K562 (cell line): ENCODE results near the gene AFM. TPM values are rescaled to one million over a fixed set of nuclear protein-coding genes. Genes with fewer than 3 reads are reported as not detected.

Experiments
- CEBPG ChIP-seq, 3 experiments: fragments of 200-800 bp in 1 of 3; sonication (Bioruptor generic) in 1 of 3; sonication (generic) in 1 of 3; formaldehyde crosslinking in 1 of 3; IDR thresholded peaks in 2 of 3; conservative IDR thresholded peaks in 1 of 3; 2 replicates each; pipeline versions ENCODE4 v1.6.1 to v1.8.0; 2016 to 2022; ENCODE audit warnings: missing compliant biosample characterization in 2 of 3, missing genetic modification characterization in 2 of 3, mild to moderate bottlenecking in 1 of 3, missing genetic modification reagents in 1 of 3
- CREBBP ChIP-seq: IDR thresholded peaks from one replicate; pipeline ENCODE4 v1.6.1; 2012; ENCODE audit warnings: low read depth, mild to moderate bottlenecking, control low read depth, inconsistent platforms, low read length
- FOXA1 ChIP-seq: fragments of 450-650 bp; IDR thresholded peaks from 2 replicates; pipeline ENCODE4 v1.6.1; 2016; ENCODE audit warnings: mild to moderate bottlenecking, borderline replicate concordance
- FOXJ2 ChIP-seq: fragments of 200-800 bp; sonication (Bioruptor generic); IDR thresholded peaks from 2 replicates; pipeline ENCODE4 v1.6.1; 2016; ENCODE audit warnings: missing genetic modification characterization, missing compliant biosample characterization
- PCBP1 ChIP-seq: fragments of 200-400 bp; formaldehyde crosslinking; IDR thresholded peaks from 2 replicates; pipeline ENCODE4 v1.6.1; 2018; ENCODE audit warnings: mild to moderate bottlenecking, low read depth, low read length; ENCODE audit not compliant: poor library complexity, severe bottlenecking
- TOE1 ChIP-seq, 2 experiments: fragments of 450-650 bp in 1 of 2; sonication (generic) in 1 of 2; formaldehyde crosslinking in 1 of 2; IDR thresholded peaks; 2 replicates each; pipeline versions ENCODE4 v1.7.1 to v1.8.0; 2016 to 2022; ENCODE audit warnings: borderline replicate concordance in 2 of 2, mild to moderate bottlenecking in 2 of 2, antibody characterized with exemption in 1 of 2, inconsistent platforms in 1 of 2, low read depth in 1 of 2, missing genetic modification reagents in 1 of 2, moderate library complexity in 1 of 2
- ZNF143 ChIP-seq: sonication (generic); formaldehyde crosslinking; IDR thresholded peaks from 2 replicates; pipeline ENCODE4 v1.9.0; 2022; ENCODE audit warnings: mild to moderate bottlenecking, missing genetic modification reagents
- ZNF445 ChIP-seq: fragments of 250-450 bp; sonication (Bioruptor Pico); IDR thresholded peaks from 2 replicates; pipeline ENCODE4 v1.4.0; 2020; ENCODE audit warnings: low read depth, mild to moderate bottlenecking, moderate library complexity
- ZNF584 ChIP-seq: fragments of 200-800 bp; sonication (Bioruptor generic); IDR thresholded peaks from 2 replicates; pipeline ENCODE4 v1.6.1; 2016; ENCODE audit warnings: low read depth, mild to moderate bottlenecking, missing genetic modification characterization, missing compliant biosample characterization
- polyA plus RNA-seq, 8 experiments: library from polyadenylated mRNA; depleted of rRNA in 4 of 8; stranded (reverse) in 5 of 8; unstranded in 3 of 8; fragments of >200 nt; fragmentation: Nextera tagmentation in 2 of 8; fragmentation: Illumina TruSeq in 1 of 8; extraction: Ambion mirVana in 2 of 8; extraction: Trizol in 1 of 8; gene quantifications; 2 replicates each; pipeline versions ENCODE4 v1.2.1 to v1.2.3, GENCODE V29; 2011 to 2014; ENCODE audit warnings: inconsistent platforms in 1 of 8, missing spikeins in 1 of 8
- total RNA-seq, 7 experiments: library from RNA; depleted of rRNA in 6 of 7; stranded (reverse); fragments of >200 nt in 6 of 7; fragmentation: Illumina TruSeq in 2 of 7; extraction: Trizol in 2 of 7; gene quantifications; 2 replicates each; pipeline versions ENCODE4 v1.2.1 to v1.2.3, GENCODE V29; 2011 to 2021; ENCODE audit warnings: low replicate concordance in 1 of 7
- TF ChIP-seq, protein P1 (sequence below): fragments of 200-800 bp; sonication (Bioruptor generic); IDR thresholded peaks from 2 replicates; pipeline ENCODE4 v1.6.1; 2017; ENCODE audit warnings: missing genetic modification characterization, missing compliant biosample characterization

Gene AFM
- total and polyA plus RNA-seq, 9 of the 15 experiments (the other 6 are each of a cell fraction or from before 2014, with no cell fraction given): 0.07 to 0.15 (median 0.12) TPM; not detected in 5

DNA sequence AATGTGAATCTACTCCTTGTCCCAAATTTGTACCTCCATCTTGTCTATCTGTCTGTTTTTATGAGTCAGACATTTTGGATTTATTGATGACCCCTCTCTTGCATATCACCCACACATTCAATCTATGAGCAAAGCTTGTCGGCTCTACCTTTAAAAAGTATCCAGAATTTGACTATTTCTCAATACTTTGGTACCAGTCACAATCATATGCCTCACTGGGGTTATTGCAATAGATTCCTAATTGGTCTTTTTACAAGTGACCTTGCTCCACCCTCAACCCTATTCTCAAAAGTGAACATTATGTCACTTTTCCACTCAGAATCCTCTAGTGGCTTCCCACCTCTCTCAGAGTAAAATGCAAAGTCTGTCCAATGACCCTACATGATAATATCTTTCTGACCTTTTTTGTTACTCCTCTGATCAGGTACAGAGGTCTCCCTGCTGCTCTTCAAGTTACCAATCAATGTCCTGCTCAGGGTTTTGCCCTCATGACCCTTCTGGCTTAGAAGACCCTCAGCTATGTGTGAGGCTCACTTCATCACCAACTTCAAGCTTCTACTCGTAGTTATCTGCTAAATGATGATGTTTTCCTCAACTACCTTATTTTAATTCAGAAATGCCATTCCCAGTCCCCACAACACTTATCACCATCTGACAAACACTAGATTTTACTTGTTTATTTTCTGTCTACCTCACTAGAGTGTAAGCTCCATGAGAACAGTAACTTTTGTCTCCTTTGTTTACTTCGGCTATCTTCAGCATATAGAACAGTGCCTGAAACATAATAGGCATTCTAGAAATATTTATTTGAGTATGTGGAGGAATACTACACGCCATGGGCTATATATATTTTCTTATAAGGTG, 23.1 kb upstream of the AFM start (continued):
- peak; percentile 3; the same call in 1 of the 2 replicates for TF ChIP-seq ZNF584 (CRISPR knock-in tag)
- no peak for TF ChIP-seq CREBBP
- TF ChIP-seq TOE1 (IDR thresholded peaks at IDR 0.05; ENCODE audit: borderline replicate concordance): no peak
- no peak for TF ChIP-seq TOE1 (CRISPR knock-in tag; IDR thresholded peaks at IDR 0.05; ENCODE audit: borderline replicate concordance, low read depth)
- no peak for TF ChIP-seq PCBP1
- TF ChIP-seq, protein P1, sequence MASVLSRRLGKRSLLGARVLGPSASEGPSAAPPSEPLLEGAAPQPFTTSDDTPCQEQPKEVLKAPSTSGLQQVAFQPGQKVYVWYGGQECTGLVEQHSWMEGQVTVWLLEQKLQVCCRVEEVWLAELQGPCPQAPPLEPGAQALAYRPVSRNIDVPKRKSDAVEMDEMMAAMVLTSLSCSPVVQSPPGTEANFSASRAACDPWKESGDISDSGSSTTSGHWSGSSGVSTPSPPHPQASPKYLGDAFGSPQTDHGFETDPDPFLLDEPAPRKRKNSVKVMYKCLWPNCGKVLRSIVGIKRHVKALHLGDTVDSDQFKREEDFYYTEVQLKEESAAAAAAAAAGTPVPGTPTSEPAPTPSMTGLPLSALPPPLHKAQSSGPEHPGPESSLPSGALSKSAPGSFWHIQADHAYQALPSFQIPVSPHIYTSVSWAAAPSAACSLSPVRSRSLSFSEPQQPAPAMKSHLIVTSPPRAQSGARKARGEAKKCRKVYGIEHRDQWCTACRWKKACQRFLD: no peak
- TF ChIP-seq CEBPG (CRISPR knock-in tag; IDR thresholded peaks at IDR 0.05): no peak
- peak in 1 of 2 experiments; percentile 48; a peak in 1 of 4 replicates for TF ChIP-seq CEBPG (tag; conservative IDR thresholded peaks at IDR 0.05 in 1 of 2, IDR thresholded peaks at IDR 0.05 in 1 of 2)
- no peak for TF ChIP-seq ZNF143 (CRISPR knock-in tag)
- TF ChIP-seq ZNF445: no peak
- TF ChIP-seq FOXJ2: 0 out of 2 replicates have a peak, but pooled peaks have one; percentile 15
- TF ChIP-seq FOXA1: no peak
